ENCODE measurements around the gene SUDS3.

SUDS3 gene

GRCh38 chr12:118332511-118332910 lies 43.8 kb upstream of the SUDS3 start:
- Histone ChIP-seq H3K4ac (ENCODE audit: low read depth, low read length) (no peak overlapping the region), H3K18ac (ENCODE audit: low read length) (no peak overlapping the region), H2BK120ac (ENCODE audit: low read depth, low read length) (no peak overlapping the region), H3K27ac (ENCODE audit: low read depth, low read length) (no peak overlapping the region), H3K27me3 (ENCODE audit: insufficient read depth, low read length, poor library complexity) (no peaks in the 10 kb centered on the region), H2BK5ac (ENCODE audit: low read length) (no peak overlapping the region), H4K8ac (ENCODE audit: low read depth, low read length) (no peak overlapping the region), H4K5ac (ENCODE audit: low read length) (no peak overlapping the region), H3K79me1 (ENCODE audit: low read length) (no peaks in the 10 kb centered on the region), H3K56ac (ENCODE audit: low read length) (no peak overlapping the region), H2BK15ac (replicated peaks; ENCODE audit: low read depth) (no peak overlapping the region), H2AK5ac (ENCODE audit: low read length) (no peak overlapping the region), H3K79me2 (ENCODE audit: control insufficient read depth, insufficient read depth, low read length) (no peaks in the 10 kb centered on the region), H3K4me2 (ENCODE audit: low read length) (no peak overlapping the region), H3K4me3 (ENCODE audit: low read length) (no peak overlapping the region), H3K4me1 (ENCODE audit: control insufficient read depth, low read depth, low read length) (no peaks in the 10 kb centered on the region), H3K23ac (ENCODE audit: low read length) (no peak overlapping the region), H3K9ac (ENCODE audit: low read length) (no peak overlapping the region), H3K36me3 (ENCODE audit: control insufficient read depth, insufficient read depth, low read length) (no peaks in the 10 kb centered on the region)
- WGBS (ENCODE audit: extremely low coverage, insufficient coverage, low lambda C conversion rate): no CpG with 5 or more reads among the region's 4 CpGs
- DNase-seq: no peak

- Histone ChIP-seq H2BK15ac (replicated peaks; ENCODE audit: low read depth) (no peak overlapping the region), H3K4me3 (ENCODE audit: low read length) (no peak overlapping the region), H3K36me3 (ENCODE audit: control insufficient read depth, insufficient read depth, low read length) (no peaks in the 10 kb centered on the region), H4K5ac (ENCODE audit: low read length) (no peak overlapping the region), H2BK5ac (ENCODE audit: low read length) (no peak overlapping the region), H3K4me2 (ENCODE audit: low read length) (no peak overlapping the region), H3K79me2 (ENCODE audit: control insufficient read depth, insufficient read depth, low read length) (no peaks in the 10 kb centered on the region), H3K56ac (ENCODE audit: low read length) (no peak overlapping the region), H4K8ac (ENCODE audit: low read depth, low read length) (no peak overlapping the region), H3K79me1 (ENCODE audit: low read length) (no peaks in the 10 kb centered on the region), H2BK120ac (ENCODE audit: low read depth, low read length) (no peak overlapping the region), H3K23ac (ENCODE audit: low read length) (no peak overlapping the region), H3K4me1 (ENCODE audit: control insufficient read depth, low read depth, low read length) (peaks cover 3% of the 10 kb centered on the region), H3K18ac (ENCODE audit: low read length) (no peak overlapping the region), H3K4ac (ENCODE audit: low read depth, low read length) (no peak overlapping the region), H3K9ac (ENCODE audit: low read length) (no peak overlapping the region), H3K27me3 (ENCODE audit: insufficient read depth, low read length, poor library complexity) (no peaks in the 10 kb centered on the region), H3K27ac (ENCODE audit: low read depth, low read length) (no peak overlapping the region), H2AK5ac (ENCODE audit: low read length) (no peak overlapping the region)
- DNase-seq: no peak
- WGBS (ENCODE audit: extremely low coverage, insufficient coverage, low lambda C conversion rate): no CpG with 5 or more reads among the region's 3 CpGs
These were observed 42.1 kb upstream of the SUDS3 start for GRCh38 chr12:118334241-118334640.

DNA sequence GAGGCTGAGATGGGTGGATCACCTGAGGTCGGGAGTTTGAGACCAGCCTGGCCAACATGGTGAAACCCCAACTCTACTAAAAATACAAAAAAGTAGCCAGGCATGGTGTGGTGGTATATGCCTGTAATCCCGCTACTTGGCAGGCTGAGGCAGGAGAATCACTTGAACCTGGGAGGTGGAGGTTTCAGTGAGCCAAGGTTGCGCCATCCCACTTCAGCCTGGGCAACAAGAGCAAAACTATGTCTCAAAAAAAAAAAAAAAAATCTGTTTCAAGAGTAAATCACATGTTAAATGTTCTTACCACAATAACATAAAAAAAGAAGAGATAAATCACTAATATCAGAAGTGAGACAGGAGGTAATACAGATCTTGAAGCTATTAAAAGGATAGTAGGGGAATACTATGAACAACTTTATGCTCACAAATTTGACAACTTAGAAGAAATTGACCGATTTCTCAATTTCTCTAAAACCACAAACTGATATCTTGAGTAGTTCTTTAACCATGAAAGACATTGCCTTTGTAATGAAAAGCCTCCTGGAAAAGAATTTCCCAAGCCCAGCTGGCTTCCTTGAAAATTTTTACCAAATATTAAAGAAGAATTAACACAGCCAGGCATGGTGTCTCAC lies 41.3 kb upstream of the SUDS3 start:
- Histone ChIP-seq H2BK120ac (ENCODE audit: low read depth, low read length) (no peak overlapping the region), H3K4me3 (ENCODE audit: low read length) (no peak overlapping the region), H2BK15ac (replicated peaks; ENCODE audit: low read depth) (no peak overlapping the region), H3K9ac (ENCODE audit: low read length) (no peak overlapping the region), H3K56ac (ENCODE audit: low read length) (no peak overlapping the region), H3K18ac (ENCODE audit: low read length) (no peak overlapping the region), H3K79me1 (ENCODE audit: low read length) (no peaks in the 10 kb centered on the region), H3K27ac (ENCODE audit: low read depth, low read length) (no peak overlapping the region), H3K23ac (ENCODE audit: low read length) (no peak overlapping the region), H2AK5ac (ENCODE audit: low read length) (no peak overlapping the region), H2BK5ac (ENCODE audit: low read length) (no peak overlapping the region), H3K4ac (ENCODE audit: low read depth, low read length) (no peak overlapping the region), H3K4me2 (ENCODE audit: low read length) (no peak overlapping the region), H4K5ac (ENCODE audit: low read length) (no peak overlapping the region), H4K8ac (ENCODE audit: low read depth, low read length) (no peak overlapping the region), H3K27me3 (ENCODE audit: insufficient read depth, low read length, poor library complexity) (no peaks in the 10 kb centered on the region), H3K36me3 (ENCODE audit: control insufficient read depth, insufficient read depth, low read length) (no peaks in the 10 kb centered on the region), H3K79me2 (ENCODE audit: control insufficient read depth, insufficient read depth, low read length) (no peaks in the 10 kb centered on the region), H3K4me1 (ENCODE audit: control insufficient read depth, low read depth, low read length) (peaks cover 3% of the 10 kb centered on the region)
- WGBS (ENCODE audit: extremely low coverage, insufficient coverage, low lambda C conversion rate): no CpG with 5 or more reads among the region's 4 CpGs
- no peak for DNase-seq

DNA sequence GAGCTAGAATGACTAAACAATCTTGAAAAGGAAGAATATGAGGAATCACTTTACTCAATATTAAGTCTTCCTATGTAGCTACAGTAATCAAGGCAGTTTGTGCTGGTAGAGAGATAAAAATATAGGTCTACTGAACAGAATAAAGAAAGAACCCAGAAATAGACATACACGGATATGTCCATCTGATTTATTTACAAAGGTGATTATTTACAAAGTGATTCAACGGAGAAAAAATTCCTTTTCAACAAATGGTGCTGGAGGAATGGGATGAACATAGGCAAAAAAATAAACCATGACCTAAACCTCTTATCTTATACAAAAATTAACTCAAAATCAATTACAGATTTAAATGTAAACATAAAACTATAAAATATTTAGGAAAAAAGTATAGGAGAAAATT lies 40.2 kb upstream of the SUDS3 start:
- no peak overlapping the region for H4K5ac ChIP-seq (ENCODE audit: low read length)
- H3K27me3 ChIP-seq (ENCODE audit: insufficient read depth, low read length, poor library complexity): no peaks in the 10 kb centered on the region
- H3K27ac ChIP-seq (ENCODE audit: low read depth, low read length): no peak overlapping the region
- no peak overlapping the region for H3K4ac ChIP-seq (ENCODE audit: low read depth, low read length)
- no peak overlapping the region for H3K18ac ChIP-seq (ENCODE audit: low read length)
- no peak overlapping the region for H3K23ac ChIP-seq (ENCODE audit: low read length)
- DNase-seq: no peak
- H3K36me3 ChIP-seq (ENCODE audit: control insufficient read depth, insufficient read depth, low read length): no peaks in the 10 kb centered on the region
- no peak overlapping the region for H2BK15ac ChIP-seq (replicated peaks; ENCODE audit: low read depth)
- no peaks in the 10 kb centered on the region for H3K79me2 ChIP-seq (ENCODE audit: control insufficient read depth, insufficient read depth, low read length)
- no peaks in the 10 kb centered on the region for H3K79me1 ChIP-seq (ENCODE audit: low read length)
- H2BK120ac ChIP-seq (ENCODE audit: low read depth, low read length): no peak overlapping the region
- H2AK5ac ChIP-seq (ENCODE audit: low read length): no peak overlapping the region
- no peak overlapping the region for H3K9ac ChIP-seq (ENCODE audit: low read length)
- H4K8ac ChIP-seq (ENCODE audit: low read depth, low read length): no peak overlapping the region
- no peak overlapping the region for H3K56ac ChIP-seq (ENCODE audit: low read length)
- peaks cover 3% of the 10 kb centered on the region for H3K4me1 ChIP-seq (ENCODE audit: control insufficient read depth, low read depth, low read length)
- WGBS (ENCODE audit: extremely low coverage, insufficient coverage, low lambda C conversion rate): no CpG with 5 or more reads among the region's 2 CpGs
- no peak overlapping the region for H3K4me2 ChIP-seq (ENCODE audit: low read length)
- no peak overlapping the region for H3K4me3 ChIP-seq (ENCODE audit: low read length)
- no peak overlapping the region for H2BK5ac ChIP-seq (ENCODE audit: low read length)

GRCh38 chr12:118337194-118337838 lies 39.0 kb upstream of the SUDS3 start:
- Histone ChIP-seq H3K9ac (ENCODE audit: low read length) (no peak overlapping the region), H2BK5ac (ENCODE audit: low read length) (no peak overlapping the region), H2BK15ac (replicated peaks; ENCODE audit: low read depth) (no peak overlapping the region), H3K79me2 (ENCODE audit: control insufficient read depth, insufficient read depth, low read length) (no peaks in the 10 kb centered on the region), H3K56ac (ENCODE audit: low read length) (no peak overlapping the region), H3K36me3 (ENCODE audit: control insufficient read depth, insufficient read depth, low read length) (no peaks in the 10 kb centered on the region), H3K23ac (ENCODE audit: low read length) (no peak overlapping the region), H4K8ac (ENCODE audit: low read depth, low read length) (no peak overlapping the region), H3K4ac (ENCODE audit: low read depth, low read length) (no peak overlapping the region), H2AK5ac (ENCODE audit: low read length) (no peak overlapping the region), H3K27ac (ENCODE audit: low read depth, low read length) (no peak overlapping the region), H4K5ac (ENCODE audit: low read length) (no peak overlapping the region), H2BK120ac (ENCODE audit: low read depth, low read length) (no peak overlapping the region), H3K18ac (ENCODE audit: low read length) (no peak overlapping the region), H3K4me1 (ENCODE audit: control insufficient read depth, low read depth, low read length) (peaks cover 3% of the 10 kb centered on the region), H3K27me3 (ENCODE audit: insufficient read depth, low read length, poor library complexity) (no peaks in the 10 kb centered on the region), H3K4me2 (ENCODE audit: low read length) (no peak overlapping the region), H3K79me1 (ENCODE audit: low read length) (no peaks in the 10 kb centered on the region), H3K4me3 (ENCODE audit: low read length) (no peak overlapping the region)
- no peak for DNase-seq
- WGBS (ENCODE audit: extremely low coverage, insufficient coverage, low lambda C conversion rate): no CpG with 5 or more reads among the region's 6 CpGs

GRCh38 chr12:118342090-118342489 lies 34.3 kb upstream of the SUDS3 start:
- no peak overlapping the region for H3K23ac ChIP-seq (ENCODE audit: low read length)
- H2AK5ac ChIP-seq (ENCODE audit: low read length): no peak overlapping the region
- no peak overlapping the region for H4K8ac ChIP-seq (ENCODE audit: low read depth, low read length)
- H4K5ac ChIP-seq (ENCODE audit: low read length): no peak overlapping the region
- H3K27ac ChIP-seq (ENCODE audit: low read depth, low read length): no peak overlapping the region
- no peak overlapping the region for H2BK5ac ChIP-seq (ENCODE audit: low read length)
- H3K79me1 ChIP-seq (ENCODE audit: low read length): no peaks in the 10 kb centered on the region
- no peak overlapping the region for H3K9ac ChIP-seq (ENCODE audit: low read length)
- no peak overlapping the region for H2BK120ac ChIP-seq (ENCODE audit: low read depth, low read length)
- no peak overlapping the region for H3K4me2 ChIP-seq (ENCODE audit: low read length)
- no peaks in the 10 kb centered on the region for H3K36me3 ChIP-seq (ENCODE audit: control insufficient read depth, insufficient read depth, low read length)
- H3K27me3 ChIP-seq (ENCODE audit: insufficient read depth, low read length, poor library complexity): no peaks in the 10 kb centered on the region
- no peaks in the 10 kb centered on the region for H3K79me2 ChIP-seq (ENCODE audit: control insufficient read depth, insufficient read depth, low read length)
- no peak for DNase-seq
- H2BK15ac ChIP-seq (replicated peaks; ENCODE audit: low read depth): no peak overlapping the region
- no peak overlapping the region for H3K4ac ChIP-seq (ENCODE audit: low read depth, low read length)
- peaks cover 5% of the 10 kb centered on the region for H3K4me1 ChIP-seq (ENCODE audit: control insufficient read depth, low read depth, low read length)
- no CpG with 5 or more reads among the region's 2 CpGs for WGBS (ENCODE audit: extremely low coverage, insufficient coverage, low lambda C conversion rate)
- H3K56ac ChIP-seq (ENCODE audit: low read length): no peak overlapping the region
- no peak overlapping the region for H3K4me3 ChIP-seq (ENCODE audit: low read length)
- H3K18ac ChIP-seq (ENCODE audit: low read length): no peak overlapping the region
